GM12874 (cell line): ENCODE data around the gene SPRED2.

ENCODE experiments used
- CTCF ChIP-seq: IDR thresholded peaks from 2 replicates; pipeline ENCODE4 v1.5.1; 2011; ENCODE audit warnings: low read depth, mild to moderate bottlenecking, control low read depth, low read length, moderate library complexity; ENCODE audit not compliant: insufficient read depth

Gene SPRED2

GRCh38 chr2:65369980-65370379 is 62.4 kb downstream of the SPRED2 start:
- TF ChIP-seq CTCF, result no peak

- TF ChIP-seq CTCF, result no peak
These were observed 62.8 kb downstream of the SPRED2 start for GRCh38 chr2:65369574-65369973.

- TF ChIP-seq CTCF, result no peak
These were observed 63.9 kb downstream of the SPRED2 start for GRCh38 chr2:65368468-65368867.

- TF ChIP-seq CTCF, result no peak
These were observed 64.9 kb downstream of the SPRED2 start for GRCh38 chr2:65367524-65367923.

- TF ChIP-seq CTCF, result no peak
These were observed 65.7 kb downstream of the SPRED2 start for GRCh38 chr2:65366595-65367125.

- no peak for TF ChIP-seq CTCF
These were observed 67.2 kb downstream of the SPRED2 start for GRCh38 chr2:65364986-65365733.

GRCh38 chr2:65363879-65364666 is 68.3 kb downstream of the SPRED2 start:
- TF ChIP-seq CTCF, result no peak
